Inferior parietal cortex (tissue), 1 donor: ENCODE measurements around the gene SSTR3.
"Not testable (repeated sequence)": the region's sequence is repeated elsewhere in the genome, so short reads cannot be mapped to it uniquely, and the experiment has no call there.

Experiments
- DNase-seq: peaks from one replicate; pipeline ENCODE4 v3.0.0-alpha.2; 2016; ENCODE audit errors: extremely low spot score

The SSTR3 gene

GRCh38 chr22:37210041-37210803 is 2.1 kb downstream of the SSTR3 start:
- no peak for DNase-seq

DNA sequence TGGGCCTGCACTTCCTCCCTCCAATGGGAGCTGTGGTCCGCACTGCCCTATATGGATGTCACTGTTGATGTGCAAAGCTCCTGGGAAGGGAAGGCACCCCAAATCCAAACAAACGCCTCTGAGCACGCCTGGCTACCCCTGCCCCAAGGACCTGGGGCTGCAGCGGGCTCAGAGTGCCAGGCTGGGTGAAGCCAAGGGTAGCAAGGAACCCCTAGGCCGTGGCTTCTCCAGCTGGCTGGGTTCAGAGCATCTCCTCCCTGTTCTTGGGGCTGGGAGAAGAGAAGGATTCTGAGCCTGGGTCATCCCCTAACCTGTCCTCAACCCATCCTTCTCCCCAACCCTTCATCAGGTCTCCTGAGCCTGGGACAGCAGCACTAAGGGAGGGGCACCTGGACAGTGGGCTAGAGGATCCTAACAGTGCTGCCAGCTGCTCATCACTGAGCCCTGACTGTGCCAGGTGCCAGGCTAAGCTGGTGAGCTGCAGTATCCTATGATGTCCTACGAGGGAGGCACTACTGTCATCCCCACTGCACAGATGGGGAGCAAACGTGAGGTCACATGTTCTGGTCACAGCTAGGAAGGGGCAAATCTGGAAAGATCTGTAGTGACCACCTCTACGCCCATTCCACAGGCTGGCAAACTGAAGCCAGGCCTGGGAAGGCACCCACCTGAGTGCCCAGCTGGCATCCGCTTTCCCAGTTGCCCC is 3.0 kb downstream of the SSTR3 start:
- DNase-seq: no peak

- no peak for DNase-seq
Measured at GRCh38 chr22:37208401-37209139, 3.7 kb downstream of the SSTR3 start.

GRCh38 chr22:37207981-37208380 is 4.3 kb downstream of the SSTR3 start:
- no peak for DNase-seq

DNA sequence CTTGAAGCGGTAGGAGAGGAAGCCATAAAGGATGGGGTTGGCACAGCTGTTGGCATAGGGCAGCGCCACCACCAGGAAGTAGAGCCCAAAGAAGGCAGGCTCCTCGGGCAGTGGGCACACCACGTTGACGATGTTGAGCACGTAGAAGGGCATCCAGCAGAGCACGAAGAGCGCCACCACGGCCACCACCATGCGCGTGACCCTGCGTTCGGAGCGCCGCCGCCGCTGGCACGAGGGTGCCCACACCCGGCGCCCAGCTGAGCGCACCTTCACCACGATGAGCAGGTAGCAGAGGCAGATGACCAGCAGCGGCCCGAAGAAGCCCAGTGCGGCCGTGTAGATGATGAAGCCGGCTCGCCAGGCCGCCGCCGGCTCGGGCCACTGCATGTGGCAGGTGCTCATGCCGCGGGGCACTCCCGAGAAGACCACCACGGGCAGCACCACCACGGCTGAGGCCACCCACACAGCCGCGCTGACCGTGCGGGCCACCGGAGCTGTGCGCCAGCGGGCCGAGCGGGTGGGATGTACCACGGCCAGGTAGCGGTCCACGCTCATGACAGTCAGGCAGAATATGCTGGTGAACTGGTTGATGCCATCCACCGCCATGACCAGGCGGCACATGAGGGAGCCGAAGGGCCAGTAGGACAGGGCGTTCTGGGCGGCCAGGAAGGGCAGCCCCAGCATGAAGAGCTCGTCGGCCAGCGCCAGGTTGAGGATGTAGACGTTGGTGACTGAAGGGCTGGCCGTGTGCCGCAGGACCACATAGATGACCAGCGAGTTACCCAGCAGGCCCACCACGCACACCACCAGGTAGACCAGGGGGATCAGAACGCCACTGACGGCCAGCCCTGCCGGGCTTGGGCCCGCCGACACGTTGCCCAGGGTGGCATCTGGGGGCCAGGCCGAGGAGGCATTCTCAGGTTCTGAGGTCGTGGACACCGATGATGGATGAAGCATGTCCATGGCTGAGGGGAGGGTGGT is 5.1 kb downstream of the SSTR3 start:
- DNase-seq: no peak

GRCh38 chr22:37206118-37206840 is 6.0 kb downstream of the SSTR3 start:
- no peak for DNase-seq

GRCh38 chr22:37205046-37205445 is 7.2 kb downstream of the SSTR3 start:
- DNase-seq: no peak

DNA sequence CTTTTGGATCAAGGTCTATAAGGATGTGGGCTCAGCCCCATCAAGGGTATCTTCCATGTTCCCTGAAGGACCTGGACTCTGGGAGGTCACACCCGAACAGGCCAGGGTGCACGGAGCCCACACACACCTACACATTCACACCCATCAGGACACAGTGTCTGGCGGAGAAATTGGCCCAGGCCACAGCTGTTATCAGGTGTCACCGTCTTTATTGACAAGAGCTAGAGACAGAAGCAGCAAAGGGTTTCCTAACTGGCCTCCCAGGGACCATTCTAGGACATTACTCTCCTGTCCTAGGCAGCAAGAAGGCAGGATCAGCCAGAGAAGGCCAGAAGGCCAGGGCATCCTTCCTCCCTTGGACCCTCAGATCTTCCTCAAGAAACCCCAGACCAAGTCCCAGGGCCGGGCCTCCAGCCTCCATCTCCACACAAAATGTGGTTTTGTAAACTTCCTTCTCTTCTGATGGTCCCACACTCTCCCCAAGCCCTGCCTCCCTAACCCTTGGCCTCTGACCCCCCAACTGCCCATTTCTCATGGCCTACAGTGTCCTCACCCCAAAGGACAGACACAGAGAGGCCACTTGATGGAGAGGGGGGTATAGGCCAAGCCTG is 8.1 kb downstream of the SSTR3 start:
- DNase-seq: no peak

DNA sequence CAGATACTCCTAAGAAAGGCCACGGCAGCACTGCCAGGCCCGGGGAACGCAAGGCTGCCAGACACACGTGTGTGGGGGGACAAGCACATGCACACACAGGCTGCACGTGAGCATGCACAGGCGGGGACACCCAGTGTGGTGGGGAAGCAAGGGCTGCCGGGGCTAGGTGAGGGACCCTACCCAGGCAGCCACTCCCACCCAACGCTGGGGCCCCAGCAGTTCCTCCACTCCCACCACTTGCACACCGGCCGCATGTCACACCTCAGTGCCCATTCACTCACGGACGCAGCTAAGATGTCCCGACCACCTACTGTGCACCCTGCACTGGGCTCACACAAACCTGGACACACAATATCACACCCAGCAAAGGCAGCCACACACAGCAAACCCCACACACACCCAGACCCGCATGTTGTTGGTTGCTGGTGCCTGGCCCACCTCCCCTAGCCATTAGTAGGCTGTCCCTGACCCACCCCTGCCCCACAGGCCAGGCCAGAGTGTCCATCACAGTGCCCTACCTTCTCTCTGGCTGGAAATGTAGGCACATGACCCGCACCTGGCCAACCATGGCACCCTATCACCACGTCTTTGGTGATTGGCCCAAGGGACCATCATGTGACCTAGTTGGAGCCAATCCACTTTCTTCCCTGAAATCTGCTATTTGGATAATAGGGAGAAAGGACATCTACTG is 8.8 kb downstream of the SSTR3 start:
- no peak for DNase-seq

DNA sequence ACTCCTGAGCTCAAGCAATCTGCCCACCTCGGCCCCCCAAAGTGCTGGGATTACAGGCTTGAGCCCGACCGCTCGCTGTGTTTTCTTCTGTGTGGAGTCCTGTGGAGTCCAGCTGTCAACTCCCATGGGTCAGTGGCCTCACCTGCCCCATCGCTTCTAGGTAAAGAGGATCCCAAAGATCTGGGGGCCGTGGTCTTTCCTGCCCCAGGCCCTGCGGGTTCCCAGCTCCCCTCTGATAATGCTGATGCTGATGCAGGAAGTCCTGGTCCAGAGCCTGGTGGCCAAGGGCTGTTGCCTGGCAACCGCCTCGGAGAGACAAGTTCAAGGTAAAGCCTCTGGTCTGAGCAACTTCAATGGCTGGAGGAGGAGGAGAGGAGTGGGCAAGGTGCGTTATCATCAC is 9.6 kb downstream of the SSTR3 start:
- DNase-seq: no peak

GRCh38 chr22:37202001-37202555 is 10.2 kb downstream of the SSTR3 start:
- no peak for DNase-seq

- DNase-seq: not testable (repeated sequence)
Measured at GRCh38 chr22:37201443-37201820, 10.8 kb downstream of the SSTR3 start.

GRCh38 chr22:37199760-37200108 is 12.5 kb downstream of the SSTR3 start:
- no peak for DNase-seq

DNA sequence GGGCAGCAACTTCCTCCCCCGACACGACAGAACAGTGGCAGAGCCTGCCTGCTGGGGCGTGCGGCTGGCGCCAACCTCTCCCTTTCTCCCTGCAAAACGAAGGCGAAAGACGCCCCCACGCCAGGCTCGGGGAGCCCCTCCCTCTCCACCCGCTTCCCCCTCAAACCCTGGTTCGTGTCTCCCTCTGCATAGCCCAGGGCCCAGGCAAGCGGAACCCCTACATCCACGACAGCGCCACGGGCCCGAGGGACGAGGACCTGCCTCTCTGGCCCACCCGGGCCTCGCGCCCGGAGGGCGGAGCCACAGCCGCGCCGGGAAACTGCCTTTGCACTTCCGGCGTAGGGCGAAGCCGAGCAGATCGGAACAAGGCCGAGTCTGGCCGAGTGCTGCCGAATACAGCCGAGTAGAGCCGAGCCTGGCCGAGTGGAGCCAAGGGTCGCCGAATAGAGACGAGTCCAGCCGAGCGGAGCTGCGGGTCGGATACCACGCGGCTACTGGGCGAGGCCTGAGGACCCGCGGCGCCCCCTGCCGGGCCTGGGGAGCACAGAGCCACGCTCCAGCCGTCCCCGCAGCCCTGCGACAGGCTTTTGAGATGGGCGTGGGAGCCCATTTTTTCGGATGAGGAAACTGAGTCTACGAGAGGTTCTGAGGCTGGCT is 13.0 kb downstream of the SSTR3 start:
- DNase-seq: peak; percentile 98

- peak; percentile 83 for DNase-seq
Measured at GRCh38 chr22:37198258-37199102, 13.8 kb downstream of the SSTR3 start.

DNA sequence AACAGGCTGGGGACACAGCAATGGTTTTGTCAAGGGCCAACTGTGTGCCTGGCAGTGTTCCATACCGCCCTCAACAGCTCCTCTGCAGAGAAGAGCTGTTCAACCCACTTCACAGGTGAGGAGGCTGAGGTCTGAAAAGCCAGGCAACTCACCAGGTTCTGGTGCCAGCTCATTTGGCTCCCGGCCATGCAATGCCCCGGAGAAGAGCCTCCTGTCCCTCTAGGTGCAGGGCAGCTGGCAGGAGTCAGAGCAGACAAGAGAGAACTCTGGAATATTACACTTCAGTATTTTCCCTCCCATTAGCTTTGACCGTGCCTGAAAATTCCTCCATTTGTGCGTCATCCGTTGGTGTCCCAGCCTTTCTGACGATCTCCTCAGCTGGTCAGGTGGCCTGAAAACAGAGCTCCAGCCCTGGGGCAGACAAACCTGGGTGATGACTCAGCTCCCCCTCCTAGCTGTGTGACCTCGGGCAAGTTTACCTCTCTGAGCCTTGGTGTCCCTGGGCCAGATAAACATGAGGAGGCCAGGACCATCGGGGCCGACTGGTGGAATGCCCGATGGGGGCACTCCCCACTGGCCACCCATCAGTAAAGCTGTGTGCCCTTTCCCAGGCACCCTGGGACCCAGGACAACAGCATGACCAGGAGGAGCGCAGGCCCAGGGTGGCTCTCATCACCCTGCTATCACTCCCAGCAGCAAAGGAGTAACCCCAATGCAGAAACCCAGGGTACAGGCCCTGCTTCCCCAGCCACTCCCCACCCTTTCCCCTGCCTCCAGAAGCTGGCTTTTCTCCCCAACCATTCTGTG is 14.6 kb downstream of the SSTR3 start:
- DNase-seq: no peak
